ENCODE measurements around the gene CES3.

The CES3 gene

DNA sequence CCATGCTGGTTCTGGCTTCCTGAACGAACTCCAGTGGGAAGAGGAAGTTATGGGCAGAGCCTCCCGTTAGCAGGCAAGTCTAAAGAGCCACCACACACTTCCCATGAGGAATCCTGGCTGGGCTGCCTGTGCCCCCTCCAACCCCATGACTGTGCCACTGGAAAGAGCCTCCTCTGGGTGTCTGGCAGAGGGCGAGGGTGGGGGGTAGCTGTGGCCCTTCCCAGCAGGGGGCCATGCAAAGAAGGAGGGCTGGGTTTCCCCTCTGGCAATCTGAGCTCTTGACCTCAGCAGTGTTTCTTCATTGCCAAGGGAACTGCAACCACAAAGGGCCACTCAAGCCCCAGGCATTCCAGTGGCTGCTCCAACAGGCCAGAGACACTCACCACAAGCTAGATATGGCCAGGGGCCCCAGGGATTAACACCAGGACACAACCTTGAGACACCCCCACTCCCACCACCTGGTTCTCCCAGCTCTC, 34.1 kb upstream of the CES3 start:
- Histone ChIP-seq H3K9me2 (replicated peaks; ENCODE audit: insufficient read depth, low read length) (no peaks in the 10 kb centered on the region), H3K27me3 (replicated peaks; ENCODE audit: insufficient read depth, low read length) (peaks cover 31% of the 10 kb centered on the region), H3K4me3 (ENCODE audit: low read length) (no peak overlapping the region), H3K79me2 (ENCODE audit: low read length) (no peaks in the 10 kb centered on the region), H3F3A (ENCODE audit: insufficient read depth, low read length) (no peaks in the 10 kb centered on the region; the same call in 1 of the 2 replicates), H4K20me1 (ENCODE audit: insufficient read depth, low read length) (no peaks in the 10 kb centered on the region), H3K9me3 (replicated peaks; ENCODE audit: insufficient read depth, low read length) (no peaks in the 10 kb centered on the region), H3K27ac (ENCODE audit: low read length) (no peak overlapping the region), H3K4me2 (ENCODE audit: low read depth, low read length) (no peak overlapping the region), H3K36me3 (replicated peaks; ENCODE audit: insufficient read depth, low read length) (no peaks in the 10 kb centered on the region), H3K9ac (ENCODE audit: low read length) (no peak overlapping the region), H3K4me1 (ENCODE audit: low read length) (no peaks in the 10 kb centered on the region), H2AFZ (ENCODE audit: low read length) (no peak overlapping the region)
- no peak for TF ChIP-seq EZH2phosphoT487 (IDR thresholded peaks at IDR 0.05; ENCODE audit: low read length)
- TF ChIP-seq, protein P1, sequence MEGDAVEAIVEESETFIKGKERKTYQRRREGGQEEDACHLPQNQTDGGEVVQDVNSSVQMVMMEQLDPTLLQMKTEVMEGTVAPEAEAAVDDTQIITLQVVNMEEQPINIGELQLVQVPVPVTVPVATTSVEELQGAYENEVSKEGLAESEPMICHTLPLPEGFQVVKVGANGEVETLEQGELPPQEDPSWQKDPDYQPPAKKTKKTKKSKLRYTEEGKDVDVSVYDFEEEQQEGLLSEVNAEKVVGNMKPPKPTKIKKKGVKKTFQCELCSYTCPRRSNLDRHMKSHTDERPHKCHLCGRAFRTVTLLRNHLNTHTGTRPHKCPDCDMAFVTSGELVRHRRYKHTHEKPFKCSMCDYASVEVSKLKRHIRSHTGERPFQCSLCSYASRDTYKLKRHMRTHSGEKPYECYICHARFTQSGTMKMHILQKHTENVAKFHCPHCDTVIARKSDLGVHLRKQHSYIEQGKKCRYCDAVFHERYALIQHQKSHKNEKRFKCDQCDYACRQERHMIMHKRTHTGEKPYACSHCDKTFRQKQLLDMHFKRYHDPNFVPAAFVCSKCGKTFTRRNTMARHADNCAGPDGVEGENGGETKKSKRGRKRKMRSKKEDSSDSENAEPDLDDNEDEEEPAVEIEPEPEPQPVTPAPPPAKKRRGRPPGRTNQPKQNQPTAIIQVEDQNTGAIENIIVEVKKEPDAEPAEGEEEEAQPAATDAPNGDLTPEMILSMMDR (IDR thresholded peaks at IDR 0.05; ENCODE audit: low read length): no peak
- TF ChIP-seq EZH2 (optimal IDR thresholded peaks at IDR 0.05; ENCODE audit: low read depth, low read length): no peak
- DNase-seq: no peak

- Histone ChIP-seq H3K27me3 (replicated peaks; ENCODE audit: insufficient read depth, low read length) (peaks cover 24% of the 10 kb centered on the region), H3K4me2 (ENCODE audit: low read depth, low read length) (no peak overlapping the region)
- TF ChIP-seq, protein P1 (IDR thresholded peaks at IDR 0.05; ENCODE audit: low read length): no peak
- TF ChIP-seq EZH2 (optimal IDR thresholded peaks at IDR 0.05; ENCODE audit: low read depth, low read length) (no peak), EZH2phosphoT487 (IDR thresholded peaks at IDR 0.05; ENCODE audit: low read length) (no peak)
Measured at GRCh38 chr16:66927918-66928649, 33.0 kb upstream of the CES3 start.

GRCh38 chr16:66928702-66929388, 32.2 kb upstream of the CES3 start:
- H3K27ac ChIP-seq (ENCODE audit: low read length): no peak overlapping the region
- TF ChIP-seq EZH2phosphoT487 (IDR thresholded peaks at IDR 0.05; ENCODE audit: low read length) (no peak), EZH2 (optimal IDR thresholded peaks at IDR 0.05; ENCODE audit: low read depth, low read length) (no peak)
- TF ChIP-seq, protein P1 (IDR thresholded peaks at IDR 0.05; ENCODE audit: low read length): peak; percentile 34
- no peak for DNase-seq

More at GRCh38 chr16:66927918-66928649, 33.0 kb upstream of the CES3 start:
- H3K4me3 ChIP-seq (ENCODE audit: low read length): no peak overlapping the region
- no peaks in the 10 kb centered on the region for H4K20me1 ChIP-seq (ENCODE audit: insufficient read depth, low read length)
- no peaks in the 10 kb centered on the region for H3K9me2 ChIP-seq (replicated peaks; ENCODE audit: insufficient read depth, low read length)
- no peaks in the 10 kb centered on the region for H3K9me3 ChIP-seq (replicated peaks; ENCODE audit: insufficient read depth, low read length)
- no peak for DNase-seq
- H3K27ac ChIP-seq (ENCODE audit: low read length): no peak overlapping the region
- H3K36me3 ChIP-seq (replicated peaks; ENCODE audit: insufficient read depth, low read length): no peaks in the 10 kb centered on the region
- H3K9ac ChIP-seq (ENCODE audit: low read length): no peak overlapping the region
- no peak overlapping the region for H2AFZ ChIP-seq (ENCODE audit: low read length)
- H3F3A ChIP-seq (ENCODE audit: insufficient read depth, low read length): no peaks in the 10 kb centered on the region; the same call in 1 of the 2 replicates
- H3K4me1 ChIP-seq (ENCODE audit: low read length): 0 out of 2 replicates have a peak, but pooled peaks cover under 1% of the 10 kb centered on the region
- H3K79me2 ChIP-seq (ENCODE audit: low read length): peaks cover 7% of the 10 kb centered on the region

More at GRCh38 chr16:66928702-66929388, 32.2 kb upstream of the CES3 start:
- H3K9me3 ChIP-seq (replicated peaks; ENCODE audit: insufficient read depth, low read length): no peaks in the 10 kb centered on the region
- H3K27me3 ChIP-seq (replicated peaks; ENCODE audit: insufficient read depth, low read length): peaks cover 17% of the 10 kb centered on the region
- H3K9ac ChIP-seq (ENCODE audit: low read length): no peak overlapping the region
- no peak overlapping the region for H3K4me3 ChIP-seq (ENCODE audit: low read length)
- 0 out of 2 replicates have a peak, but pooled peaks cover 4% of the 10 kb centered on the region for H3K4me1 ChIP-seq (ENCODE audit: low read length)
- no peaks in the 10 kb centered on the region; the same call in 1 of the 2 replicates for H3F3A ChIP-seq (ENCODE audit: insufficient read depth, low read length)
- H3K9me2 ChIP-seq (replicated peaks; ENCODE audit: insufficient read depth, low read length): no peaks in the 10 kb centered on the region
- no peaks in the 10 kb centered on the region for H3K36me3 ChIP-seq (replicated peaks; ENCODE audit: insufficient read depth, low read length)
- no peak overlapping the region for H3K4me2 ChIP-seq (ENCODE audit: low read depth, low read length)
- no peaks in the 10 kb centered on the region for H4K20me1 ChIP-seq (ENCODE audit: insufficient read depth, low read length)
- no peak overlapping the region for H2AFZ ChIP-seq (ENCODE audit: low read length)
- H3K79me2 ChIP-seq (ENCODE audit: low read length): peaks cover 15% of the 10 kb centered on the region

All from MM.1S (cell line).